Heart right ventricle (tissue), 16 donors: ENCODE results near the gene PPIF. TPM values are rescaled to one million over a fixed set of nuclear protein-coding genes. Genes with fewer than 3 reads are reported as not detected.

ENCODE experiments used
- ATAC-seq, 8 donors: fragments of 200-7000 bp; cut with Tn5 transposase; one replicate each; pipeline ENCODE4 v1.9.1; 2020; ENCODE audit warnings: mild to moderate bottlenecking in 8 of 8, moderate library complexity in 8 of 8, moderate number of reproducible peaks in 1 of 8
- DNase-seq, 2 donors: peaks; one replicate each; pipeline ENCODE4 v3.0.0-alpha.2; 2020
- H3K27ac ChIP-seq, 10 donors: fragments of 200-600 bp; sonication (generic) in 2 of 10; one replicate each; pipeline versions ENCODE4 v1.5.0 to v1.8.0; 2020 to 2022; ENCODE audit warnings: mild to moderate bottlenecking in 3 of 10
- H3K27me3 ChIP-seq, 7 donors: fragments of 200-600 bp; one replicate each; pipeline ENCODE4 v1.8.0; 2021 to 2022; ENCODE audit warnings: mild to moderate bottlenecking in 2 of 7
- H3K36me3 ChIP-seq, 9 donors: fragments of 200-600 bp; sonication (generic) in 1 of 9; one replicate each; pipeline versions ENCODE4 v1.5.0 to v1.8.0; 2020 to 2022; ENCODE audit warnings: mild to moderate bottlenecking in 2 of 9
- H3K4me1 ChIP-seq, 9 donors: fragments of 200-600 bp; sonication (generic) in 1 of 9; one replicate each; pipeline versions ENCODE4 v1.5.0 to v1.8.0; 2020 to 2022; ENCODE audit warnings: mild to moderate bottlenecking in 4 of 9
- H3K4me3 ChIP-seq, 10 donors: fragments of 200-600 bp; sonication (generic) in 2 of 10; one replicate each; pipeline versions ENCODE4 v1.5.0 to v1.8.0; 2020 to 2022; ENCODE audit warnings: mild to moderate bottlenecking in 7 of 10, moderate library complexity in 2 of 10
- H3K9me3 ChIP-seq, 11 donors: fragments of 200-600 bp in 10 of 11; sonication (generic) in 2 of 11; one replicate each; pipeline versions ENCODE4 v1.5.0 to v1.8.0; 2013 to 2022; ENCODE audit warnings: mild to moderate bottlenecking in 2 of 11, control low read depth in 1 of 11, moderate library complexity in 1 of 11
- WGBS, 2 donors: extraction: QIAGEN DNeasy Blood & Tissue Kit; methylation state at CpG; one replicate each; pipeline ENCODE4 v1.1.7; 2013; ENCODE audit warnings: inconsistent platforms in 1 of 2; 5-methylcytosine and 5-hydroxymethylcytosine counted together
- intact Hi-C, 10 donors: fragments of 100-400 bp; cut with DNase I; formaldehyde crosslinking; loops; one replicate each; pipeline versions ENCODE4 v1.11.1 to v1.14.2; 2022
- polyA plus RNA-seq, 2 donors: library from polyadenylated mRNA; stranded (reverse); fragments of 200-250 nt; gene quantifications; one replicate each; pipeline ENCODE4 v1.2.3, GENCODE V29; 2013
- total RNA-seq, 10 donors: library from RNA; stranded (reverse); fragmentation: NEBNext Ultra II Directional in 3 of 10; extraction: Animal tissue kit (Norgen Biotek cat#: 25700) in 3 of 10; gene quantifications; one replicate each; pipeline versions ENCODE4 v1.2.1 to v1.2.4, GENCODE V29; 2021 to 2023
- TF ChIP-seq, protein P1 (sequence below), 9 donors: fragments of 200-600 bp; sonication (generic) in 2 of 9; IDR thresholded peaks; one replicate each; pipeline versions ENCODE4 v1.5.0 to v1.8.0; 2021 to 2022; ENCODE audit warnings: antibody characterized with exemption in 9 of 9, mild to moderate bottlenecking in 5 of 9, moderate library complexity in 1 of 9
- donor health status: Arrhythmogenic right ventricular cardiomyopathy.
- donor health status: ischemic (EF 13 %, LVEDD 7.1; RV severe dilation, severe dysfunction).
- donor health status: healthy with polysubstance abuse.
- donor health status: DM: no; HTN: yes; CAD: no.
- donor health status: DM: no; HTN: no; CAD: no.
- donor health status: ischemic (EF 25% LVEDD 6.9; RV normal size, moderate dysfunction).
- donor health status: ischemic (EF 25% LVEDD 5.7; RV mildly dilated, moderate dysfunction).
- donor health status: healthy.
- donor health status: DM: yes; HTN: yes; CAD: no.
- donor health status: Ischemic cardiomyopathy.
- donor health status: ischemic (EF 35%, LVEDD 5.7; RV mildly dilated, moderate dysfunction).
- donor health status: nonischemic (EF 11% LVEDD 7.7; RV severe dilation, severe dysfunction).
- donor health status: DM: yes; HTN: yes; CAD: no.
- donor health status: PGD.
- donor health status: ischemic (EF 29% LVEDD 5.4; RV normal size, mild dysfunction).
- donor health status: nonischemic (EF 23%, LVEDD 6.1; RV moderate dilation, normal function).

The PPIF gene
- total and polyA plus RNA-seq, 12 donors: 44.3 to 205 (median 146) TPM

DNA sequence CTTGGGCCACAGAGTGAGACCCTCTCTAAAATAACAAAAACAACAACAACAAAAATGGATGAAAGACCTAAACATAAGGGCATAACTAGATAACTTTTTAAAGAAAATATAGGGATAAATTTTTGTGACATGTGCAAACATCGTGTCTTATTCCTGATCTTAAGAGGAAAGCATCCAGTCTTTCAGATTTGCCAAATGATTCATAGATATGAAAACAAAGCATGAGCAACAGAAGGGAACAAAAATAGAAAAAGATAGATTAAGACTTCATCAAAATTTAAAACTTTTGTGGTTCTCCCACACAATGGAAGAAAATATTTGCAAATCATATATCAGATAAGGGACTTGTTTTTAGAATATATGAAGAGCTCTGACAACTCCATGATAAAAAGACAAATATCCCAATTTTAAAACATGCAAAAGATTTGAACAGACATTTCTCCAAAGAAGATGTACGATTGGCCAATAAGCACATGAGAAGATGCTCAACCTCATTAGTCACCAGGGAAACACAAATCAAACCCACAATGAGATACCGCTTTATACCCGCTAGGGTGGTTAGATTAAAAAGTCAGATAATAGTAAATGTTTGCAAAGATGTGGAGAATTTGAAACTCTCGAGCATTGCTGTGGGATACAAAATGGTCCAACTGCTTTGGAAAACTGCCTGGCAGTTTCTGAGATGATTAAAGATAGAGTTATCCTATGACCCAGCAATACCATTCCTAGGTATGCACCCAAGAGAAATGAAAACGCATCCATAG, 20.3 kb downstream of the PPIF start:
- H3K4me3 ChIP-seq: no peak overlapping the region
- ATAC-seq: no peak
- 82 to 85% methylated on average over 6 of the region's 6 CpGs for WGBS, 2 donors
- H3K4me1 ChIP-seq: no peaks in the 10 kb centered on the region
- TF ChIP-seq, protein P1, sequence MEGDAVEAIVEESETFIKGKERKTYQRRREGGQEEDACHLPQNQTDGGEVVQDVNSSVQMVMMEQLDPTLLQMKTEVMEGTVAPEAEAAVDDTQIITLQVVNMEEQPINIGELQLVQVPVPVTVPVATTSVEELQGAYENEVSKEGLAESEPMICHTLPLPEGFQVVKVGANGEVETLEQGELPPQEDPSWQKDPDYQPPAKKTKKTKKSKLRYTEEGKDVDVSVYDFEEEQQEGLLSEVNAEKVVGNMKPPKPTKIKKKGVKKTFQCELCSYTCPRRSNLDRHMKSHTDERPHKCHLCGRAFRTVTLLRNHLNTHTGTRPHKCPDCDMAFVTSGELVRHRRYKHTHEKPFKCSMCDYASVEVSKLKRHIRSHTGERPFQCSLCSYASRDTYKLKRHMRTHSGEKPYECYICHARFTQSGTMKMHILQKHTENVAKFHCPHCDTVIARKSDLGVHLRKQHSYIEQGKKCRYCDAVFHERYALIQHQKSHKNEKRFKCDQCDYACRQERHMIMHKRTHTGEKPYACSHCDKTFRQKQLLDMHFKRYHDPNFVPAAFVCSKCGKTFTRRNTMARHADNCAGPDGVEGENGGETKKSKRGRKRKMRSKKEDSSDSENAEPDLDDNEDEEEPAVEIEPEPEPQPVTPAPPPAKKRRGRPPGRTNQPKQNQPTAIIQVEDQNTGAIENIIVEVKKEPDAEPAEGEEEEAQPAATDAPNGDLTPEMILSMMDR (IDR thresholded peaks at IDR 0.05): no peak
- no peak overlapping the region for H3K27ac ChIP-seq
- peaks cover 0 to 25% (median 13%) of the 10 kb centered on the region in 11 donors for H3K9me3 ChIP-seq
- no peak for DNase-seq
- intact Hi-C loops: no loop called here
- H3K36me3 ChIP-seq: no peaks in the 10 kb centered on the region
- H3K27me3 ChIP-seq: no peaks in the 10 kb centered on the region

GRCh38 chr10:79372871-79373270, 25.6 kb downstream of the PPIF start:
- peaks cover 0 to 21% (median 13%) of the 10 kb centered on the region in 11 donors for H3K9me3 ChIP-seq
- ATAC-seq: no peak
- no peak for DNase-seq
- TF ChIP-seq, protein P1 (IDR thresholded peaks at IDR 0.05): no peak
- H3K4me3 ChIP-seq: no peak overlapping the region
- no peaks in the 10 kb centered on the region for H3K27me3 ChIP-seq
- H3K27ac ChIP-seq: no peak overlapping the region
- no peaks in the 10 kb centered on the region for H3K36me3 ChIP-seq
- peaks cover 4 to 12% (median 5%) of the 10 kb centered on the region in 9 donors for H3K4me1 ChIP-seq
- 68 to 83% methylated on average over 4 of the region's 4 CpGs for WGBS, 2 donors
- intact Hi-C loops: loop anchor here in 4 of 10 donors (5.0 to 10.0 kb wide), 3 partner anchors 94 to 232 kb away; no protein-coding TSS in a partner anchor

- DNase-seq (peak; percentile 82), ATAC-seq (peak; percentile 29 to 79 (median 58))
- Histone ChIP-seq H3K27ac (no peak overlapping the region), H3K4me1 (peaks cover 7 to 20% (median 11%) of the 10 kb centered on the region in 9 donors), H3K4me3 (no peak overlapping the region), H3K36me3 (no peaks in the 10 kb centered on the region), H3K9me3 (peaks cover 0 to 21% (median 13%) of the 10 kb centered on the region in 11 donors), H3K27me3 (no peaks in the 10 kb centered on the region)
- 6 to 7% methylated on average over 7 of the region's 7 CpGs for WGBS, 2 donors
- intact Hi-C loops: loop anchor here in 9 of 10 donors (1.0 to 10.0 kb wide), 9 partner anchors 73 to 230 kb away; partner anchors contain the start of gene ZCCHC24 (in 1 of the 9)
- TF ChIP-seq, protein P1 (IDR thresholded peaks at IDR 0.05): peak; percentile 93 to 99 (median 98)
Observed at GRCh38 chr10:79374312-79375191, 27.3 kb downstream of the PPIF start.
